ENCODE results near the gene PRUNE1.
A peak's percentile ranks its signal among the peaks of the same experiment; 100 is the strongest.

PRUNE1 gene

GRCh38 chr1:151060007-151060656 is 51.9 kb downstream of the PRUNE1 start, which contains the start of gene MLLT11:
Gene MLLT11, plus strand, starts transcription at chr1:151060397. Its CDS starts 6,828 bp downstream, at chr1:151067225.
- H3K4me2 ChIP-seq (ENCODE audit: low read depth, low read length) = peak within 1 kb of the TSS; percentile 96
- peak within 1 kb of the TSS; percentile 76; the same call in 1 of the 2 replicates for H3K27ac ChIP-seq (ENCODE audit: low read length)
- H3K79me2 ChIP-seq (ENCODE audit: low read length) = peaks cover 47% of the 10 kb centered on the region
- H3K9me2 ChIP-seq (replicated peaks; ENCODE audit: insufficient read depth, low read length) = no peaks in the 10 kb centered on the region
- H3K36me3 ChIP-seq (replicated peaks; ENCODE audit: insufficient read depth, low read length) = peaks cover 7% of the 10 kb centered on the region; the same call in 1 of the 2 replicates
- peak within 1 kb of the TSS; percentile 83 for H3K9ac ChIP-seq (ENCODE audit: low read length)
- H4K20me1 ChIP-seq (ENCODE audit: insufficient read depth, low read length) = no peaks in the 10 kb centered on the region
- TF ChIP-seq EZH2 (optimal IDR thresholded peaks at IDR 0.05; ENCODE audit: low read depth, low read length) (no peak), CTCF (IDR thresholded peaks at IDR 0.05; ENCODE audit: low read length) (no peak), EZH2phosphoT487 (IDR thresholded peaks at IDR 0.05; ENCODE audit: low read length) (no peak)
- peak within 1 kb of the TSS; percentile 91 for H3K4me3 ChIP-seq (ENCODE audit: low read length)
- no peaks in the 10 kb centered on the region for H3K27me3 ChIP-seq (replicated peaks; ENCODE audit: insufficient read depth, low read length)
- H3K4me1 ChIP-seq (ENCODE audit: low read length) = peaks cover 33% of the 10 kb centered on the region
- peaks cover 21% of the 10 kb centered on the region for H3F3A ChIP-seq (ENCODE audit: insufficient read depth, low read length)
- H2AFZ ChIP-seq (ENCODE audit: low read length) = peak within 1 kb of the TSS; percentile 82
- no peaks in the 10 kb centered on the region for H3K9me3 ChIP-seq (replicated peaks; ENCODE audit: insufficient read depth, low read length)
- no peak for DNase-seq

- peaks cover 40% of the 10 kb centered on the region for H3K79me2 ChIP-seq (ENCODE audit: low read length)
Observed at GRCh38 chr1:151060657-151061421, 52.6 kb downstream of the PRUNE1 start.

GRCh38 chr1:151061704-151062103 is 53.5 kb downstream of the PRUNE1 start:
- TF ChIP-seq CTCF (IDR thresholded peaks at IDR 0.05; ENCODE audit: low read length) (no peak), EZH2 (optimal IDR thresholded peaks at IDR 0.05; ENCODE audit: low read depth, low read length) (no peak), EZH2phosphoT487 (IDR thresholded peaks at IDR 0.05; ENCODE audit: low read length) (no peak)
- no peak overlapping the region for H3K4me2 ChIP-seq (ENCODE audit: low read depth, low read length)
- H3K9me3 ChIP-seq (replicated peaks; ENCODE audit: insufficient read depth, low read length) = no peaks in the 10 kb centered on the region
- peaks cover 18% of the 10 kb centered on the region for H3K4me1 ChIP-seq (ENCODE audit: low read length)
- H3K27me3 ChIP-seq (replicated peaks; ENCODE audit: insufficient read depth, low read length) = no peaks in the 10 kb centered on the region
- no peak overlapping the region for H3K4me3 ChIP-seq (ENCODE audit: low read length)
- H4K20me1 ChIP-seq (ENCODE audit: insufficient read depth, low read length) = no peaks in the 10 kb centered on the region
- H3K9ac ChIP-seq (ENCODE audit: low read length) = no peak overlapping the region
- H3K36me3 ChIP-seq (replicated peaks; ENCODE audit: insufficient read depth, low read length) = no peaks in the 10 kb centered on the region
- peaks cover 15% of the 10 kb centered on the region for H3F3A ChIP-seq (ENCODE audit: insufficient read depth, low read length)
- H3K79me2 ChIP-seq (ENCODE audit: low read length) = peaks cover 32% of the 10 kb centered on the region
- DNase-seq = no peak
- no peak overlapping the region for H3K27ac ChIP-seq (ENCODE audit: low read length)
- H2AFZ ChIP-seq (ENCODE audit: low read length) = no peak overlapping the region
- H3K9me2 ChIP-seq (replicated peaks; ENCODE audit: insufficient read depth, low read length) = no peaks in the 10 kb centered on the region

More at GRCh38 chr1:151060657-151061421, 52.6 kb downstream of the PRUNE1 start:
- Histone ChIP-seq H3K9me2 (replicated peaks; ENCODE audit: insufficient read depth, low read length) (no peaks in the 10 kb centered on the region), H3K4me1 (ENCODE audit: low read length) (peaks cover 26% of the 10 kb centered on the region), H3K4me3 (ENCODE audit: low read length) (no peak overlapping the region), H3F3A (ENCODE audit: insufficient read depth, low read length) (peaks cover 21% of the 10 kb centered on the region), H3K9ac (ENCODE audit: low read length) (no peak overlapping the region), H2AFZ (ENCODE audit: low read length) (peak overlapping the region; percentile 82; the same call in 1 of the 2 replicates), H3K27me3 (replicated peaks; ENCODE audit: insufficient read depth, low read length) (no peaks in the 10 kb centered on the region), H3K36me3 (replicated peaks; ENCODE audit: insufficient read depth, low read length) (no peaks in the 10 kb centered on the region), H4K20me1 (ENCODE audit: insufficient read depth, low read length) (no peaks in the 10 kb centered on the region), H3K9me3 (replicated peaks; ENCODE audit: insufficient read depth, low read length) (no peaks in the 10 kb centered on the region), H3K27ac (ENCODE audit: low read length) (no peak overlapping the region), H3K4me2 (ENCODE audit: low read depth, low read length) (no peak overlapping the region)
- no peak for DNase-seq
- no peak for TF ChIP-seq EZH2 (optimal IDR thresholded peaks at IDR 0.05; ENCODE audit: low read depth, low read length)
- no peak for TF ChIP-seq CTCF (IDR thresholded peaks at IDR 0.05; ENCODE audit: low read length)
- no peak for TF ChIP-seq EZH2phosphoT487 (IDR thresholded peaks at IDR 0.05; ENCODE audit: low read length)
